GM10266 (cell line): ENCODE measurements around the gene MAGI1.

Source experiments
- DNase-seq: peaks from one replicate; pipeline ENCODE4 v3.0.0; 2012; ENCODE audit errors: extremely low spot score
- TF ChIP-seq, protein P1 (sequence below): IDR thresholded peaks from 2 replicates; pipeline ENCODE4 v1.5.1; 2012; ENCODE audit warnings: mild to moderate bottlenecking, low read depth; ENCODE audit not compliant: control insufficient read depth, insufficient read depth; ENCODE audit errors: missing control alignments

The MAGI1 gene

DNA sequence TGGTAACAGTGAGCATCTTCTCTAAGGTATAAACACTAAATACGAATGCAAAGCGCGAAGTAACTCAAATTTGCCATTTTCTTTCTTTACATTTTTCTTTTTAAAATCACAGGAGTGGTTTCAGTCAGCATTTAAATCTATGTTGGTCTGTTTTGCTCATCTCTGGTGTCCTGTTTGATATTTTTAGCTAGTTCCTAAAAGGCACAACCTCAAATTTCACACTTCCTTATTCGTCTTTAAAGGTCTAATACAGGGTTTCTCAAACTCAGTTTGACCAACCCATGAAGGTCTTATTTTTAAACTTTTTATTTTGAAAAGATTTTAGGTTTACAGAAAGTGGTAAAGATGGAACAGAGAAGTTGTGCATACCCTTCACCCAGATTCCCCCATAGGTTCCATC, 201.1 kb downstream of the MAGI1 start:
- no peak for DNase-seq
- TF ChIP-seq, protein P1, sequence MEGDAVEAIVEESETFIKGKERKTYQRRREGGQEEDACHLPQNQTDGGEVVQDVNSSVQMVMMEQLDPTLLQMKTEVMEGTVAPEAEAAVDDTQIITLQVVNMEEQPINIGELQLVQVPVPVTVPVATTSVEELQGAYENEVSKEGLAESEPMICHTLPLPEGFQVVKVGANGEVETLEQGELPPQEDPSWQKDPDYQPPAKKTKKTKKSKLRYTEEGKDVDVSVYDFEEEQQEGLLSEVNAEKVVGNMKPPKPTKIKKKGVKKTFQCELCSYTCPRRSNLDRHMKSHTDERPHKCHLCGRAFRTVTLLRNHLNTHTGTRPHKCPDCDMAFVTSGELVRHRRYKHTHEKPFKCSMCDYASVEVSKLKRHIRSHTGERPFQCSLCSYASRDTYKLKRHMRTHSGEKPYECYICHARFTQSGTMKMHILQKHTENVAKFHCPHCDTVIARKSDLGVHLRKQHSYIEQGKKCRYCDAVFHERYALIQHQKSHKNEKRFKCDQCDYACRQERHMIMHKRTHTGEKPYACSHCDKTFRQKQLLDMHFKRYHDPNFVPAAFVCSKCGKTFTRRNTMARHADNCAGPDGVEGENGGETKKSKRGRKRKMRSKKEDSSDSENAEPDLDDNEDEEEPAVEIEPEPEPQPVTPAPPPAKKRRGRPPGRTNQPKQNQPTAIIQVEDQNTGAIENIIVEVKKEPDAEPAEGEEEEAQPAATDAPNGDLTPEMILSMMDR, result no peak

DNA sequence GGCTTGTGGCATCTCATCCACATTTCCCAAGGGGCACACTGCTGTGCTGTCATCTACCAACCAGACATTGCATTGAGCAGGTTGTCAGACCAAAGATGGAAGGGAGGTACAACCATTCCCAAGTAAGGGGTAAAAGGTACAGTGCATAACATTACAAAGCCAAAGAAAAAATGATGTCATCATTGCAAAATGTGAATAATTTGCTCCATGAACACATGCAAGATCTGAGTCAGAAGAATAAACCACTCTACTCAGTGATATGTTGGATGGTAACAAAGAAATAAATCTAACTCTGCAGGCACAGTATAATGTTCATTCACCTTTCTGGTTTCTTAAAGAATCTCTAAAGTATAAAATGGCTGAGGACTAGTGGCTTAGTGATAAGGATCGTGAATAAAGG, 202.7 kb downstream of the MAGI1 start:
- TF ChIP-seq, protein P1, result no peak
- DNase-seq, result no peak

DNA sequence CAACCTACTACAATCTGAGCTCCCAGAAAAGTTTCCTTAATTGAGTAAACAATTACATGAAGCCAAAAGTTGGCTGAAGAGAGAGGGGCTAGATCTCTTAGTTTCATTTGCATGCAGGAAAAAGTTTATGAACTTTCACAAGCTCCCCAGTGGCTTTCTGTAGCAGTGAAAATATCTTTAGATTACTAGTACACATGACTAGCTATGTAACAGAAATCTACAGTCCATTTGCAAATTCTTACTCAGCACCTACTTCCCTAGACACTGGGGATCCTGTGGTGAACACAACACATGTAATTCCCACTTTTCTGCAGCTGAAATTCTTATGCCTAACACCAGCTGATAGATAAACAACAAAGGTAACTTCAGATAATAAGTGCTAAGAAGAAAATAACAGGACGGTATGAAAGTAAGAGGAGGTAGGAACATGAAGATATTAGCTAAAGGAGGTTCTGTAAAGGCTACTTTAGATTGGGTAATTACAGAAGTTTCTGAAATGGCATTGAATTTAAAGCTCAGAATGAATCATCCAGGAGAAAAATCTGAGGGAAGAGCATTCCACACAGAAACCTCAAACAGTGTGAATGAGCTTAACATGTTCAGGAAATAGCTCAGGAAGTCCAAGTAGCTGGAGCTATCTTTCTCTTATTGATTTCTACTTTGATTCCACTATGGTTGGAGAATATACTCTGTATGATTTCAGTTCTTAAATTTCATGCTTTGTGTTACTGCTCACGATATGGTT, 204.8 kb downstream of the MAGI1 start:
- TF ChIP-seq, protein P1, result no peak
- DNase-seq, result no peak

DNA sequence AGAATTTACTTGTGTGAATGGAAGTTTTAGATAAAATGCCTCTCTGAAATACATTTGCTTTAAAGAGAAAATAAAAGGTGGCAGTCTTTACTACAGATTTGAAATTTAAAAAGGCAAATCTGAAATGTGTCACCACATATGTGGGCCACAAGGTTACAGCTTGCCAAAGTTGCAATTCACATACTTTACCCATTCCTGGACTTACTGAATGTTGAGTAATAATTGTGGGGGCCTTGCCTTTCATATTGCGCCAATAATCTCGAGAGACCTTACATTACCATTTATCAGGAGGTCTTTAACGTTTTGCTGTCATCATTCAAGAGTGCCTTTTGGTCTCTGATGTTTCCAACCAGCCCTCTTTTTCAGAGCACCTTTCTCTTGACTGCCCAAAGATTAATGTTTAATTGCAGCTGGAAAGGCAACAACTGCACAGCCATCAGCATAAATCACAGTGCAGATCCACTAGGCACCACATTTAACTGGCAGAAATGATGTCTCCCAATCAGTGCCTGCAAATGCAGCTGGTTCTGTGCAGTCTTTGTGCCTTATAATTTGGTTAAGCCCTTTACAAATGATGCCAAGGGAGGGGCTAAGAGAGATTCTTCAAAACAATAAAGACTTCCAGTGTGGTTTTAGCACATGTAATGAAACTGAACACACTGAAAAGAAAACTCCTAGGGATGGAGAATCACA, 206.8 kb downstream of the MAGI1 start:
- TF ChIP-seq, protein P1, result no peak
- no peak for DNase-seq

DNA sequence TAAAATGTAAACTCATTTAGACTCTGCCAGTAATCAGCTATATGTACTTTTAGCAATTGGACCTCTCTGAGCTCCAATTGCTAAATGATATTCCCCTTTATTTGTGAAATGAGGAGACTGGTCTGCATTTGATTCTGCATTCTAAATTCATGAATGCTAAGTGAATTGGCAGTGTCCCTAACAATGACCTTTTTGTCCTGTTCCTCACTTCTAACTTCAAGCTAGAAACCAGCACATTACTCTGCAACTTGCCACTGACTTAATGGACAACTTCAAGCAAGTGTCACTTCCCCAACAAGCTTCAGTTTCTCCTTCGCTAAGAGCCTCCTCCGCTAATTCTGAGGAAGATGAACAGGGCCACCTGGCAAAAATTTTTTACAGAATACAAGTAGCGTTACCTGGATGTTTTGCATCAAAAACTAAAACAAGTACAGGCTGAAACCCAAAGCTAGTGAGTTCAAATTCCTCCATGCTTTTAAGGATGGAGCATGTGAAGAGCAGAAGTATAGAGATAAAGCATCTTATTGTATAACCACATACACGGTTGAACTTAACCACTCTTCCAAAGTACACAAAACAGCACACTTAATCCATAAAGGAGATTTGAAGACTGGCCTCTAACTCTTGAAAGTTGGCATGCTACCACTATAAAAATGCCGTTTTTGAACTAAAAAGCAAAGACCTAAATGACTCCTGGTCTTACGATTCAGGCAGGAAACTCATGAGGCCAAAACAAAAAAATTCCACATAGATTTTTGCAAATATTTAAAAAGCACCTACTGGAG, 207.6 kb downstream of the MAGI1 start:
- DNase-seq, result no peak
- TF ChIP-seq, protein P1, result no peak

DNA sequence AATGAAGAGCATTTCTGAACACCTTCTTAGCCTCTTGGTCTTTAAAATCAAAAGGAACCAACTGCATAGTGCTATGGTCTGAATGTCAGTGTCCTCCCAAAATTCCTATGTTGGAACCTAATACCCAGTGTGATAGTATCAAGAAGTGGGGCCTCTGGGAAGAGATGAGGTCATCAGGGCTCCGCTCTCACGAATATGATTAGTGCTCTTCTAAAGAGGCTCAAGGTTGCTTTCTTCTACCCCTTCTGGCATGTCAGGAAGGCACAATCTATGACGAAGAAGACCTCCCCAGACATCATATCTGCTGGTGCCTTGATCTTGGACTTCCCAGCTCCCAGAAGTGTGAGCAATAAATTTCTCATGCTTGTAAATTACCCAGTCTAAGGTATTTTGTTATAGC, 209.5 kb downstream of the MAGI1 start:
- DNase-seq, result no peak

More for the DNA sequence above, 209.5 kb downstream of the MAGI1 start:
- TF ChIP-seq, protein P1, result no peak
